GM18526 (cell line): ENCODE data around the gene EML5.
A peak's percentile ranks its signal among the peaks of the same experiment; 100 is the strongest.

Experiments used
- POLR2A ChIP-seq: IDR thresholded peaks from 3 replicates; pipeline ENCODE4 v1.6.1; 2011; ENCODE audit not compliant: insufficient read length; ENCODE audit errors: extremely low read depth

EML5 gene

GRCh38 chr14:88792473-88793258, at the start of gene EML5:
TSS of gene EML5 (minus strand) at chr14:88792953. CDS start at chr14:88792503, 450 bp downstream.
- TF ChIP-seq POLR2A, result no peak

GRCh38 chr14:88842414-88842813, 49.7 kb upstream of the EML5 start:
- TF ChIP-seq POLR2A, result no peak

GRCh38 chr14:88841741-88842140, 49.0 kb upstream of the EML5 start:
- TF ChIP-seq POLR2A, result no peak

- no peak for TF ChIP-seq POLR2A
Measured at GRCh38 chr14:88840926-88841325, 48.2 kb upstream of the EML5 start.

GRCh38 chr14:88838015-88838414, 45.3 kb upstream of the EML5 start:
- TF ChIP-seq POLR2A, result no peak

- no peak for TF ChIP-seq POLR2A
Measured at GRCh38 chr14:88837495-88837894, 44.7 kb upstream of the EML5 start.

- no peak for TF ChIP-seq POLR2A
Measured at GRCh38 chr14:88835661-88836060, 42.9 kb upstream of the EML5 start.

GRCh38 chr14:88834883-88835431, 42.2 kb upstream of the EML5 start:
- TF ChIP-seq POLR2A, result no peak

- TF ChIP-seq POLR2A, result no peak
Measured at GRCh38 chr14:88831284-88831683, 38.5 kb upstream of the EML5 start.

GRCh38 chr14:88829685-88830302, 37.0 kb upstream of the EML5 start:
- no peak for TF ChIP-seq POLR2A

GRCh38 chr14:88829188-88829587, 36.4 kb upstream of the EML5 start:
- no peak for TF ChIP-seq POLR2A

- no peak for TF ChIP-seq POLR2A
Measured at GRCh38 chr14:88825503-88825902, 32.8 kb upstream of the EML5 start.

- no peak for TF ChIP-seq POLR2A
Measured at GRCh38 chr14:88825078-88825458, 32.3 kb upstream of the EML5 start.

GRCh38 chr14:88824314-88825077, 31.7 kb upstream of the EML5 start, which contains the start of gene TTC8:
TSS of gene TTC8 (plus strand) at chr14:88824651. CDS start at chr14:88824708, 57 bp downstream.
- TF ChIP-seq POLR2A, result peak; percentile 49

- TF ChIP-seq POLR2A, result no peak
Measured at GRCh38 chr14:88823968-88824313, 31.2 kb upstream of the EML5 start.

GRCh38 chr14:88821888-88822287, 29.1 kb upstream of the EML5 start:
- TF ChIP-seq POLR2A, result no peak

GRCh38 chr14:88821378-88821777, 28.6 kb upstream of the EML5 start:
- no peak for TF ChIP-seq POLR2A
